ENCODE data around the gene PPARG. TPM values are rescaled to one million over a fixed set of nuclear protein-coding genes. Genes with fewer than 3 reads are reported as not detected.

The PPARG gene
- total RNA-seq, 1 experiment from 2014 or later: 0.79 TPM

- no peak for ATAC-seq
- no peaks in the 10 kb centered on the region for H3K36me3 Mint-ChIP-seq
- TF ChIP-seq ZNF671 (CRISPR knock-in tag; IDR thresholded peaks at IDR 0.05) (no peak), USF1 (CRISPR knock-in tag; IDR thresholded peaks at IDR 0.05) (no peak), ZNF416 (CRISPR knock-in tag; IDR thresholded peaks at IDR 0.05) (no peak), PRDM15 (CRISPR knock-in tag; IDR thresholded peaks at IDR 0.05) (no peak), ATF1 (CRISPR knock-in tag; IDR thresholded peaks at IDR 0.05) (no peak), AR (CRISPR knock-in tag; IDR thresholded peaks at IDR 0.05) (no peak), IRF1 (CRISPR knock-in tag; IDR thresholded peaks at IDR 0.05) (no peak), RELA (CRISPR knock-in tag; IDR thresholded peaks at IDR 0.05; ENCODE audit: borderline replicate concordance) (no peak), ZNF425 (CRISPR knock-in tag; conservative IDR thresholded peaks at IDR 0.05) (no peak), SOX15 (CRISPR knock-in tag; IDR thresholded peaks at IDR 0.05) (no peak)
- no peak overlapping the region for H3K4me3 Mint-ChIP-seq
- H3K27ac Mint-ChIP-seq: no peak overlapping the region
- ChIA-PET CTCF (interaction anchor here (1.0 kb wide), 1 partner anchor 14 kb away, joined by 4 read pairs; no protein-coding TSS in a partner anchor), POLR2A (no interaction called here)
- H3K27me3 Mint-ChIP-seq (ENCODE audit: low read depth): no peaks in the 10 kb centered on the region
- H3K9me3 Mint-ChIP-seq: no peaks in the 10 kb centered on the region
- no peak for DNase-seq (ENCODE audit: low spot score)
- no peaks in the 10 kb centered on the region for H3K4me1 Mint-ChIP-seq
These were observed 176.4 kb downstream of the PPARG start for GRCh38 chr3:12465151-12465835.

- Mint-ChIP-seq H3K36me3 (no peaks in the 10 kb centered on the region), H3K4me1 (no peaks in the 10 kb centered on the region), H3K4me3 (no peak overlapping the region), H3K9me3 (no peaks in the 10 kb centered on the region), H3K27ac (no peak overlapping the region), H3K27me3 (ENCODE audit: low read depth) (no peaks in the 10 kb centered on the region; the same call in 1 of the 2 replicates)
- POLR2A ChIA-PET: no interaction called here
- ATAC-seq (no peak), DNase-seq (ENCODE audit: low spot score) (no peak)
- CTCF ChIA-PET: no interaction called here
- TF ChIP-seq JUN (CRISPR knock-in tag; IDR thresholded peaks at IDR 0.05): no peak
- no peak for TF ChIP-seq ZNF121 (CRISPR knock-in tag; IDR thresholded peaks at IDR 0.05)
- no peak for TF ChIP-seq MLX (CRISPR knock-in tag; IDR thresholded peaks at IDR 0.05)
- TF ChIP-seq CREB1 (CRISPR knock-in tag; IDR thresholded peaks at IDR 0.05): no peak
- no peak for TF ChIP-seq OVOL2 (CRISPR knock-in tag; IDR thresholded peaks at IDR 0.05; ENCODE audit: borderline replicate concordance)
- no peak for TF ChIP-seq IRF1 (CRISPR knock-in tag; IDR thresholded peaks at IDR 0.05)
- TF ChIP-seq MYBL2 (CRISPR knock-in tag; IDR thresholded peaks at IDR 0.05): no peak
- no peak for TF ChIP-seq ZNF317 (CRISPR knock-in tag; IDR thresholded peaks at IDR 0.05; ENCODE audit: borderline replicate concordance, low read depth)
- no peak for TF ChIP-seq ZNF219 (CRISPR knock-in tag; IDR thresholded peaks at IDR 0.05; ENCODE audit: borderline replicate concordance)
- TF ChIP-seq IRF2 (CRISPR knock-in tag; IDR thresholded peaks at IDR 0.05; ENCODE audit: borderline replicate concordance, low read depth): no peak
- TF ChIP-seq ZSCAN18 (CRISPR knock-in tag; IDR thresholded peaks at IDR 0.05): no peak
These were observed 177.0 kb downstream of the PPARG start for GRCh38 chr3:12465836-12466225.
